AG10803 (cell line): ENCODE results near the gene MTHFSD.

Experiments
- DNase-seq: peaks from one replicate; pipeline ENCODE4 v3.0.0; 2010; ENCODE audit warnings: low read depth
- H3K4me3 ChIP-seq: 2 replicates; pipeline ENCODE4 v1.5.1; 2011; ENCODE audit warnings: mild to moderate bottlenecking, low read length, control low read depth
- CTCF ChIP-seq: conservative IDR thresholded peaks from 2 replicates; pipeline ENCODE4 v1.5.1; 2011; ENCODE audit warnings: mild to moderate bottlenecking, low read length, control low read depth, inconsistent platforms

MTHFSD gene

GRCh38 chr16:86575754-86576557, 20.9 kb upstream of the MTHFSD start:
- TF ChIP-seq CTCF: peak; percentile 83
- peak; percentile 94 for DNase-seq
- H3K4me3 ChIP-seq: peak overlapping the region; percentile 71

GRCh38 chr16:86575095-86575685, 20.2 kb upstream of the MTHFSD start:
- peak overlapping the region; percentile 71 for H3K4me3 ChIP-seq
- TF ChIP-seq CTCF: no peak

GRCh38 chr16:86574646-86575045, 19.6 kb upstream of the MTHFSD start:
- H3K4me3 ChIP-seq: no peak overlapping the region
- no peak for TF ChIP-seq CTCF
- no peak for DNase-seq

More at GRCh38 chr16:86575095-86575685, 20.2 kb upstream of the MTHFSD start:
- no peak for DNase-seq

GRCh38 chr16:86573646-86574508, 18.8 kb upstream of the MTHFSD start:
- no peak for DNase-seq
- no peak overlapping the region for H3K4me3 ChIP-seq
- TF ChIP-seq CTCF: no peak

GRCh38 chr16:86573215-86573614, 18.2 kb upstream of the MTHFSD start:
- DNase-seq: peak; percentile 79
- TF ChIP-seq CTCF: no peak
- no peak overlapping the region for H3K4me3 ChIP-seq

GRCh38 chr16:86572606-86573005, 17.6 kb upstream of the MTHFSD start:
- no peak overlapping the region for H3K4me3 ChIP-seq
- DNase-seq: no peak
- no peak for TF ChIP-seq CTCF
